Activated CD4-positive, alpha-beta memory T cell treated with anti-CD3 and anti-CD28 coated beads, Interleukin-2, amount 10 ng/mL, durations not matched to agents 7 days and 5 days (primary cell): ENCODE data around the gene EVL. TPM values are rescaled to one million over a fixed set of nuclear protein-coding genes. Genes with fewer than 3 reads are reported as not detected.
A peak's percentile ranks its signal among the peaks of the same experiment; 100 is the strongest.

Experiments
- CTCF ChIA-PET: fragments of 350-600 bp; sonication (Branson Sonifier 250); formaldehyde crosslinking; loops from one replicate; lab custom pipeline; 2021; ENCODE audit warnings: antibody characterized with exemption, inconsistent platforms; lab: Charles Lee
- POLR2A ChIA-PET: fragments of 350-600 bp; sonication (Branson Sonifier 250); formaldehyde crosslinking; loops from one replicate; lab custom pipeline; 2021; ENCODE audit warnings: antibody characterized with exemption; lab: Charles Lee
- DNase-seq: peaks from one replicate; pipeline ENCODE4 v3.0.0-alpha.2; 2020
- H3K27ac Mint-ChIP-seq: one replicate; pipeline ENCODE4 v1.8.0; 2021; ENCODE audit warnings: mild to moderate bottlenecking, mixed read lengths
- H3K27me3 Mint-ChIP-seq: one replicate; pipeline ENCODE4 v1.8.0; 2021; ENCODE audit warnings: mixed read lengths
- H3K36me3 Mint-ChIP-seq: one replicate; pipeline ENCODE4 v1.8.0; 2021; ENCODE audit warnings: low read depth, mixed read lengths
- H3K4me1 Mint-ChIP-seq: one replicate; pipeline ENCODE4 v1.8.0; 2021; ENCODE audit warnings: mixed read lengths
- H3K4me3 Mint-ChIP-seq: one replicate; pipeline ENCODE4 v1.8.0; 2021; ENCODE audit warnings: mild to moderate bottlenecking, mixed read lengths
- H3K9me3 Mint-ChIP-seq: one replicate; pipeline ENCODE4 v1.8.0; 2021; ENCODE audit warnings: mixed read lengths
- total RNA-seq, 2 experiments: library from RNA; stranded (reverse); gene quantifications; one replicate each; pipeline ENCODE4 v1.2.3, GENCODE V29; 2021

Gene EVL
- total RNA-seq, 2 experiments from 2014 or later, result 771 to 787 TPM

DNA sequence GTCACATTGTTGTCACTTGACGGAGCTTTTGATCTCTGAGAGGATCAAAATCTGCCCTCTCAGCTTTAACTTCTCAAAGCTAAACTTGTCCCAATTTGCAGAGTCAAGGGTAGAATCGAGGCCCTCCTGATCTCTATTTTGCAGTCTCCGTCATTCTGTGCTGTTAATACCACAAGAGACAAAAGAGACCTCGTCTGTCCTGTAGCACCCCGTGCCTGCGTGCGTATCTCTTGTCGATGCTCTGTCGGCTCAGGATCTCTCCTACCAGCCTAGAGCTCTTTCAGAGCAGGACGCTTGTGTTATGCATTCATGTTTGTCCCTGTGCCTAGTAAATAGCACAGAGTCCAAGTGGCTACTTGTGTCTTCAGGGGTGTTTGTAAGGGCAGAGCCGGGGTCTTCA, 5.1 kb downstream of the EVL start:
- DNase-seq, result peak; percentile 46

GRCh38 chr14:100071545-100071944, 6.3 kb downstream of the EVL start:
- Mint-ChIP-seq H3K4me3 (peak overlapping the region; percentile 86), H3K36me3 (peaks cover 94% of the 10 kb centered on the region), H3K27me3 (no peaks in the 10 kb centered on the region), H3K9me3 (no peaks in the 10 kb centered on the region), H3K27ac (peak overlapping the region; percentile 97), H3K4me1 (peaks cover 65% of the 10 kb centered on the region)
- CTCF ChIA-PET, result interaction anchor here (0.8 to 22.3 kb wide), 13 partner anchors 10 to 213 kb away, joined by 3 to 563 read pairs (median 5); no protein-coding TSS in a partner anchor
- no peak for DNase-seq
- POLR2A ChIA-PET, result interaction anchor here (0.7 to 58.4 kb wide), 8 partner anchors 11 to 166 kb away, joined by 3 to 1586 read pairs (median 4); partner anchors contain the start of gene EVL

More for the DNA sequence above, 5.1 kb downstream of the EVL start:
- peak overlapping the region; percentile 97 for H3K27ac Mint-ChIP-seq
- H3K9me3 Mint-ChIP-seq, result no peaks in the 10 kb centered on the region
- H3K4me1 Mint-ChIP-seq, result peaks cover 53% of the 10 kb centered on the region
- H3K27me3 Mint-ChIP-seq, result no peaks in the 10 kb centered on the region
- ChIA-PET CTCF (interaction anchor here (1.2 to 22.3 kb wide), 8 partner anchors 12 to 123 kb away, joined by 3 to 563 read pairs (median 27); no protein-coding TSS in a partner anchor), POLR2A (interaction anchor here (0.8 to 58.4 kb wide), 5 partner anchors 10 to 305 kb away, joined by 4 to 1586 read pairs (median 6); partner anchors contain the start of gene EVL)
- peak overlapping the region; percentile 86 for H3K4me3 Mint-ChIP-seq
- H3K36me3 Mint-ChIP-seq, result peaks cover 88% of the 10 kb centered on the region

GRCh38 chr14:100072783-100073346, 7.6 kb downstream of the EVL start:
- Mint-ChIP-seq H3K4me3 (peak overlapping the region; percentile 86), H3K27ac (peak overlapping the region; percentile 85), H3K27me3 (no peaks in the 10 kb centered on the region), H3K9me3 (no peaks in the 10 kb centered on the region), H3K36me3 (peaks cover 91% of the 10 kb centered on the region), H3K4me1 (peaks cover 78% of the 10 kb centered on the region)
- ChIA-PET POLR2A (interaction anchor here (0.8 to 58.4 kb wide), 5 partner anchors 12 to 164 kb away, joined by 3 to 1586 read pairs (median 3); partner anchors contain the start of gene EVL), CTCF (interaction anchor here (0.6 to 22.3 kb wide), 13 partner anchors 8 to 148 kb away, joined by 3 to 563 read pairs (median 5); partner anchors contain the start of gene EVL)
- DNase-seq, result peak; percentile 67

DNA sequence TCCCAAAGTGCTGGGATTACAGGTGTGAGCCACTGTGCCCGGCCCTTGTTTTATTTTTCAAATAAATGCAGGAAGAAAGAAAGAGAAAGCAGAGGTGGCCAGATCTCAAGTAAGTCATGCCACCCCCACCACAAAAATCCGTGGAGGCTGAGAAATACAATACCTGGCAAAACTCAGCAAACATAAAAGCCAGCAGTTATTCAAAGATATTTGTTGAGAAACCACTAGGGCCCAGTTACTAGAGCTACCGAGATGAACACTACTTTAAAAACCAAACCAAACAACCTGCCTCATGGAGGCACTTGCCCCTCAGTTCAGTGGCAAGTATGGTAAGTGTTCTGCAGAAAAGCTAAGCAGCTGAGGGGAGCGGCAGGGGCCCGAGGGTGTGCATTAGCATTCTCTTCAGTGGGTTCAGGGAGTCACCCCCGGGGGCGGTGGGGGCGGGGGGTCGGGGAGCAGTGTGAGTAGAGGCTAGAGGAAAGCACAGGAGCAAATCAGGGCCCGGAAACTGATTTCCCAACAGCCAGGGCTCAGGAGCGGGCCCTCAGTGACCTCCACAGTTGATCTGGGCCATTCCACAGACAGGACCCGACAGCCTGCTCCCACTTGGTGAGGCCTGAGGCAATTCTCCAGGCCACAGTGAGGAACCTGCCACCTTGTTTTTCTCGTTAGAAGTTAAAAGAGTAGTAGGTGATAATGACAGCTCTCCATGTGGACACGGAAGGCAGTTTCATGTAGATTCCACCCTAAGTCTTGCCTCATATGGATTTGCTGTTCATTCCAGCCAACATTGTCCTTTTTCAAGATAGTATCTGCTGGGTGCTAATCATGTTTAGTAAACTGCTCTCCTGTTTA, 8.6 kb downstream of the EVL start:
- Mint-ChIP-seq H3K4me1 (peaks cover 83% of the 10 kb centered on the region), H3K9me3 (no peaks in the 10 kb centered on the region), H3K27ac (peak overlapping the region; percentile 90), H3K36me3 (peaks cover 91% of the 10 kb centered on the region), H3K27me3 (no peaks in the 10 kb centered on the region), H3K4me3 (peak overlapping the region; percentile 86)
- no peak for DNase-seq
- ChIA-PET POLR2A (interaction anchor here (1.1 to 58.4 kb wide), 3 partner anchors 13 to 147 kb away, joined by 3 to 1586 read pairs (median 1586); partner anchors contain the start of gene EVL), CTCF (interaction anchor here (0.8 to 22.3 kb wide), 8 partner anchors 9 to 119 kb away, joined by 3 to 563 read pairs (median 20); partner anchors contain the start of gene EVL)

DNA sequence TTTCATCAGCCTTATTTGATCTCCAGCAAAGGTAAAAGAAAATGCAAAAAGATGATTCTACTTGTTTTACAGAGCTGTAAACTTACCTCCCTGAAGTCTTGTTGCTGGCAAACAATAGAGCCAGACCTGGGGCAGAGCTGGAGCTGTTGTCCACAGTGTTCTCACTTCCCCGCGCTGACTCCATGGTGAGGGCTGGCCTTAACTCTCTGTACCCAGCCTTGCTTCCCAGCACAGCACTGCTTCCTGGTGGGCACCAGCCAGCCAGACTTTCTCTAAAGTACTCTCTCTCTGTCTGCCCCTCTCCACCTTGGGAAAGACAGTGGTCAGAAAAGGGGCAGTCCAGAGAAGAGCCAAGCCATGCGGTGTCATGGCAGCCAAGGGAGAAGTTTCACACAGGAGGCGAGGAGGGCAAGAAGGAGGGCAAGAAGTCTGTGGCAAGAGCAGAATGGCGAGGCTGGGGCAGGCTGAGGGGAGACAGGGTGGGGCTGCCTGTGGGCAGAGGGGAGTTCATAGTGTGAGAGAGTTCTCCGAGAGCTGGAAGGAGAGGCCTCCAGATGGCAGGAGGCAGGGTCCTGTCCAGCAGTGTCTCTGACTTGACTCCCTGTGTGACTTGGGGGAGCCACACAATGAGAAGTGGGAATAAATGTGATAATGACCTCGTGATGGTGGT, 9.3 kb downstream of the EVL start:
- H3K9me3 Mint-ChIP-seq, result no peaks in the 10 kb centered on the region
- POLR2A ChIA-PET, result interaction anchor here (0.9 to 58.4 kb wide), 5 partner anchors 14 to 148 kb away, joined by 3 to 1586 read pairs (median 3); partner anchors contain the start of gene EVL
- H3K36me3 Mint-ChIP-seq, result peaks cover 91% of the 10 kb centered on the region
- H3K4me1 Mint-ChIP-seq, result peaks cover 88% of the 10 kb centered on the region
- CTCF ChIA-PET, result interaction anchor here (2.0 to 22.3 kb wide), 5 partner anchors 8 to 92 kb away, joined by 7 to 563 read pairs (median 116); partner anchors contain the start of gene EVL
- no peaks in the 10 kb centered on the region for H3K27me3 Mint-ChIP-seq
- H3K27ac Mint-ChIP-seq, result peak overlapping the region; percentile 90
- DNase-seq, result no peak
- H3K4me3 Mint-ChIP-seq, result peak overlapping the region; percentile 63

GRCh38 chr14:100075681-100076080, 10.5 kb downstream of the EVL start:
- peak overlapping the region; percentile 90 for H3K27ac Mint-ChIP-seq
- H3K4me3 Mint-ChIP-seq, result peak overlapping the region; percentile 63
- H3K9me3 Mint-ChIP-seq, result no peaks in the 10 kb centered on the region
- peaks cover 94% of the 10 kb centered on the region for H3K4me1 Mint-ChIP-seq
- no peak for DNase-seq
- H3K27me3 Mint-ChIP-seq, result no peaks in the 10 kb centered on the region
- H3K36me3 Mint-ChIP-seq, result peaks cover 91% of the 10 kb centered on the region
- ChIA-PET CTCF (interaction anchor here (2.0 to 22.3 kb wide), 5 partner anchors 7 to 117 kb away, joined by 7 to 563 read pairs (median 116); partner anchors contain the start of gene EVL), POLR2A (interaction anchor here (0.9 to 58.4 kb wide), 5 partner anchors 15 to 146 kb away, joined by 3 to 1586 read pairs (median 3); partner anchors contain the start of gene EVL)

GRCh38 chr14:100076133-100076532, 10.9 kb downstream of the EVL start:
- no peaks in the 10 kb centered on the region for H3K27me3 Mint-ChIP-seq
- peak; percentile 53 for DNase-seq
- POLR2A ChIA-PET, result interaction anchor here (1.3 to 58.4 kb wide), 3 partner anchors 15 to 146 kb away, joined by 3 to 1586 read pairs (median 1586); partner anchors contain the start of gene EVL
- H3K4me1 Mint-ChIP-seq, result peaks cover 93% of the 10 kb centered on the region
- CTCF ChIA-PET, result interaction anchor here (2.0 to 22.3 kb wide), 5 partner anchors 6 to 117 kb away, joined by 7 to 563 read pairs (median 116); partner anchors contain the start of gene EVL
- no peaks in the 10 kb centered on the region for H3K9me3 Mint-ChIP-seq
- peaks cover 90% of the 10 kb centered on the region for H3K36me3 Mint-ChIP-seq
- H3K27ac Mint-ChIP-seq, result peak overlapping the region; percentile 90
- H3K4me3 Mint-ChIP-seq, result peak overlapping the region; percentile 63

DNA sequence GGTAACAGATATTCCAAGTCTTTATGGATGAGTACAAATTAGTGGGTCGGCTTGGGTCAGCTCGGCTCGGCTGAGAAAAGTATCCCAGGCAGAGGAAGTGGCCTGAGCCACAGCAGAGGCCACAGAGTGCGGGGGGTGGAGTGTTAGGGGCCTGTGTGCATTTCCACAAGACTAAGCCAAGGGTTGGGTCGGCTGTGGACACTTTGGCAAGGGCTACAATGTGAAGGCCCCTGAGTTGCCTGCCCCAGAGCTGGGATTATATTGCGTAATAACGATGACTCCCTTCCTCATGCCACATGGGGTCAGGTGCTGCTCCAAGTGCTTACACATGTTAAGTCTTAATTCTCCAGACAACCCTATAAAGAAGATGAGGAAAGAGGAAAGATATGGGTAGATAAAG, 11.4 kb downstream of the EVL start:
- Mint-ChIP-seq H3K9me3 (no peaks in the 10 kb centered on the region), H3K36me3 (peaks cover 91% of the 10 kb centered on the region), H3K27ac (peak overlapping the region; percentile 90), H3K4me3 (peak overlapping the region; percentile 76), H3K4me1 (peaks cover 95% of the 10 kb centered on the region), H3K27me3 (no peaks in the 10 kb centered on the region)
- ChIA-PET CTCF (interaction anchor here (0.9 to 22.3 kb wide), 4 partner anchors 9 to 116 kb away, joined by 3 to 563 read pairs (median 62); partner anchors contain the start of gene EVL), POLR2A (interaction anchor here (33.6 to 58.4 kb wide), 2 partner anchors 16 to 17 kb away, joined by 1586 read pairs; partner anchors contain the start of gene EVL)
- DNase-seq, result no peak

- ChIA-PET CTCF (interaction anchor here (0.9 to 22.3 kb wide), 4 partner anchors 8 to 115 kb away, joined by 3 to 563 read pairs (median 62); partner anchors contain the start of gene EVL), POLR2A (interaction anchor here (33.6 to 58.4 kb wide), 2 partner anchors 16 to 17 kb away, joined by 1586 read pairs; partner anchors contain the start of gene EVL)
- DNase-seq, result no peak
- H3K27me3 Mint-ChIP-seq, result no peaks in the 10 kb centered on the region
- H3K27ac Mint-ChIP-seq, result peak overlapping the region; percentile 90
- H3K9me3 Mint-ChIP-seq, result no peaks in the 10 kb centered on the region
- peaks cover 90% of the 10 kb centered on the region for H3K36me3 Mint-ChIP-seq
- peaks cover 97% of the 10 kb centered on the region for H3K4me1 Mint-ChIP-seq
- peak overlapping the region; percentile 76 for H3K4me3 Mint-ChIP-seq
These were observed 12.2 kb downstream of the EVL start for GRCh38 chr14:100077441-100077840.

DNA sequence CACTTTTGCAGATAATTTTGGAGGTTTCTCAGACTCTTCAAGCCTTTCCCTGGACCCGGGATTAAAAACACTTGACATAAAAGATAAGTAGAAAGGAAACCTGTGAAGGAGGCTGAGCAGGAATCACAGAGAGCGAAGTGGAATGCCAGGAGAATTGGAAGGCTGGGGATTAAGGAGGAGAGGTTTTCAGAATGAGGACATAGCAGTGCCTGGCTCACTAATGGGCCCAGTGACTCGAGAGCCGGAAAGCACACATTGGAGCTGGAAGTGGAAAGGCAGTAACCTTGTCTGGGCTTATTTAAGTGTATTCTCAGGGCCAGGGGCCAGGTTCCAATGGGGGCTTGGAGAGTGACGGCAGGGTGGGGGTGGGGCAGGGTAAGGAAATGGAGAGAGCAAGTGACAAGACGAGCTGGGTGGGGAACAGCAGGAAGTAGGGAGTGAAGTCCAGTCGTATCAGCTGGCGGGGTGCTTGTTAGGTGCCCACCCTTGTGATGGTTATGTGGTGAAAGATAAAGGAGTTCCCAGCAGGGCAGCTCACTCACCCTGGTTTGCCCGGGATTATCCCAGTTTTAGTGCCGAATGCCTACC, 13.1 kb downstream of the EVL start:
- peaks cover 90% of the 10 kb centered on the region for H3K36me3 Mint-ChIP-seq
- peaks cover 97% of the 10 kb centered on the region for H3K4me1 Mint-ChIP-seq
- no peaks in the 10 kb centered on the region for H3K9me3 Mint-ChIP-seq
- peak; percentile 21 for DNase-seq
- ChIA-PET POLR2A (interaction anchor here (0.8 to 58.4 kb wide), 9 partner anchors 11 to 292 kb away, joined by 3 to 1586 read pairs (median 5); partner anchors contain the start of gene EVL), CTCF (interaction anchor here (0.9 to 22.3 kb wide), 8 partner anchors 6 to 115 kb away, joined by 3 to 563 read pairs (median 10); partner anchors contain the start of gene EVL)
- peak overlapping the region; percentile 90 for H3K27ac Mint-ChIP-seq
- H3K4me3 Mint-ChIP-seq, result peak overlapping the region; percentile 76
- no peaks in the 10 kb centered on the region for H3K27me3 Mint-ChIP-seq
